Hepatocyte (in vitro differentiated cells): ENCODE measurements around the gene RNF39. TPM values are rescaled to one million over a fixed set of nuclear protein-coding genes. Genes with fewer than 3 reads are reported as not detected.

Source experiments
- DNase-seq: peaks from one replicate; pipeline ENCODE4 v3.0.0-alpha.2; 2016; ENCODE audit warnings: low spot score
- H2AFZ ChIP-seq: fragments of 200-600 bp; sonication (generic); 2 replicates; pipeline ENCODE4 v1.6.0; 2016; ENCODE audit warnings: antibody characterized with exemption, mild to moderate bottlenecking
- H3K27ac ChIP-seq: fragments of 200-600 bp; sonication (generic); 2 replicates; pipeline ENCODE4 v1.5.1; 2016; ENCODE audit warnings: mild to moderate bottlenecking
- H3K27me3 ChIP-seq: fragments of 200-600 bp; sonication (generic); 2 replicates; pipeline ENCODE4 v1.6.1; 2016
- H3K36me3 ChIP-seq: fragments of 200-600 bp; sonication (generic); replicated peaks from 2 replicates; pipeline ENCODE4 v1.5.1; 2016; ENCODE audit warnings: low read depth; ENCODE audit not compliant: insufficient read depth
- H3K4me1 ChIP-seq: fragments of 200-600 bp; sonication (generic); 2 replicates; pipeline ENCODE4 v1.5.1; 2016; ENCODE audit warnings: mild to moderate bottlenecking, moderate library complexity; ENCODE audit not compliant: insufficient read depth
- H3K4me2 ChIP-seq: fragments of 200-600 bp; sonication (generic); 2 replicates; pipeline ENCODE4 v1.6.0; 2016
- H3K4me3 ChIP-seq: fragments of 200-600 bp; sonication (generic); 2 replicates; pipeline ENCODE4 v1.5.1; 2016; ENCODE audit warnings: mild to moderate bottlenecking
- H3K79me2 ChIP-seq: fragments of 200-600 bp; sonication (generic); 2 replicates; pipeline ENCODE4 v1.6.0; 2017; ENCODE audit warnings: mild to moderate bottlenecking
- H3K9me2 ChIP-seq: fragments of 200-600 bp; sonication (generic); replicated peaks from 2 replicates; pipeline ENCODE4 v1.6.0; 2017; ENCODE audit warnings: mild to moderate bottlenecking; ENCODE audit not compliant: insufficient read depth
- H3K9me3 ChIP-seq: fragments of 200-600 bp; sonication (generic); 2 replicates; pipeline ENCODE4 v1.5.1; 2016; ENCODE audit warnings: low read depth, mild to moderate bottlenecking
- H4K20me1 ChIP-seq: fragments of 200-600 bp; sonication (generic); 2 replicates; pipeline ENCODE4 v1.6.0; 2016; ENCODE audit warnings: mild to moderate bottlenecking; ENCODE audit not compliant: insufficient read depth, poor library complexity, severe bottlenecking
- CTCF ChIP-seq: fragments of 200-600 bp; sonication (generic); IDR thresholded peaks from 2 replicates; pipeline ENCODE4 v1.5.1; 2016; ENCODE audit warnings: antibody characterized with exemption, mild to moderate bottlenecking; ENCODE audit not compliant: poor library complexity
- EZH2 ChIP-seq: fragments of 200-600 bp; sonication (generic); IDR thresholded peaks from 2 replicates; pipeline ENCODE4 v1.6.1; 2016; ENCODE audit warnings: antibody characterized with exemption, mild to moderate bottlenecking, borderline replicate concordance
- EZH2phosphoT487 ChIP-seq: fragments of 200-600 bp; sonication (generic); IDR thresholded peaks from one replicate; pipeline ENCODE4 v1.6.1; 2018; ENCODE audit warnings: antibody characterized with exemption, mild to moderate bottlenecking, low read depth, moderate library complexity; ENCODE audit not compliant: unreplicated experiment, severe bottlenecking
- WGBS: methylation state at CpG from one replicate; pipeline ENCODE4 v1.1.6; 2016; ENCODE audit warnings: low lambda C conversion rate; ENCODE audit errors: missing lambda C conversion rate; 5-methylcytosine and 5-hydroxymethylcytosine counted together
- polyA plus RNA-seq: library from polyadenylated mRNA; unstranded; fragments of >200 nt; fragmentation: Nextera tagmentation; extraction: Ambion mirVana; gene quantifications from 2 replicates; pipeline ENCODE4 v1.2.1, GENCODE V29; 2016
- total RNA-seq: library from RNA; depleted of rRNA; stranded (reverse); fragments of >200 nt; gene quantifications from 2 replicates; pipeline ENCODE4 v1.2.3, GENCODE V29; 2014

Gene RNF39
- total and polyA plus RNA-seq, 2 experiments from 2014 or later, result 0.73 to 3.3 TPM

DNA sequence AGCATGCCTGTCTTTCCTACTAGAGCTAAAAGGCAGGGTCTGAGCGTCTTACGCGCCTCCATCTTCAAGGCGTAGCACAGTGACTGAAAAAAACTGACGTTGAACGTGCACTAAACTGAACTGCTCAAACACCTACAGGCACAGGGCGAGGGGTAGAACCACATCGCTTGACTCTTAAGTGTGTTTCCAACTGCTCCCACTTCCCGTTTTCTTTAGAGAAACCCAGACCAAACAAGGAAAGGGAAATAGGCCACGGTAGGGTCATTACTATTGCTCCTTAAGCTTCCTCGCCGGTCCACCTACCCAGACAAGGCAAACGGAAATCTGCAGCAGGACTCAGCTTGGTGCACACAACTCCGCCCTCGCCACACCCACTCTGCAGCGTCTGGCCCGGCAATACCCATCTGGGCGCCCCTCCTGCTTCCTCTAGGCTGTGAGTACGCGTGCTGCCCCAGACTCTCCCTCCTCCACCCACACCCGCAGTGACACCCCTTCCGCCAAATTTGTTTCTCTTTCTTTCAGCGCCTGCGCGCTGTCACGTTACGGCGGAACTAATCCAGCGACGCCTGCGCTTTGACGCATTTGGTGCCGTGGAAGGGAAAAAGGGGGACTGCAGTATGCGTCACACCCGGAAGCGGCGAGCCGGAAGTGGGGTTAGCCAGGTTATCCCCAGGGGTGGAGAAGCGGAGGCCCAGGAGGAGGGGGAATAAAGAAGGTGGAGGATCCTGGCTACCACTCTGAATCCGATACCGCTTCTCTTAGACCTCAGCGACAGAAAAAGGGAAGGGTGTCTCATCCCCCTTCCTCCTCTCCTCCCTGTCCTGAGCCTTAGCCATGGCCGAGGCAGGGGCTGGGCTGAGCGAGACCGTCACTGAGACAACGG is 8.8 kb downstream of the RNF39 start, which contains the start of gene PPP1R11:
PPP1R11 (plus strand) TSS at position 622 of the 883 bp plus-strand sequence; CDS start at position 835, 213 bp downstream.
- Histone ChIP-seq H3K4me3 (peak within 1 kb of the TSS; percentile 42), H3K27me3 (peaks cover 23% of the 10 kb centered on the region), H4K20me1 (no peaks in the 10 kb centered on the region), H3K9me2 (no peaks in the 10 kb centered on the region), H2AFZ (peak within 1 kb of the TSS; percentile 64), H3K4me1 (peaks cover 19% of the 10 kb centered on the region), H3K9me3 (no peaks in the 10 kb centered on the region), H3K36me3 (no peaks in the 10 kb centered on the region), H3K27ac (peak within 1 kb of the TSS; percentile 89), H3K4me2 (peak within 1 kb of the TSS; percentile 86), H3K79me2 (peaks cover 41% of the 10 kb centered on the region)
- DNase-seq, result peak; percentile 99
- 2% methylated on average over 46 of the region's 46 CpGs for WGBS
- TF ChIP-seq EZH2 (no peak), CTCF (no peak), EZH2phosphoT487 (no peak)

DNA sequence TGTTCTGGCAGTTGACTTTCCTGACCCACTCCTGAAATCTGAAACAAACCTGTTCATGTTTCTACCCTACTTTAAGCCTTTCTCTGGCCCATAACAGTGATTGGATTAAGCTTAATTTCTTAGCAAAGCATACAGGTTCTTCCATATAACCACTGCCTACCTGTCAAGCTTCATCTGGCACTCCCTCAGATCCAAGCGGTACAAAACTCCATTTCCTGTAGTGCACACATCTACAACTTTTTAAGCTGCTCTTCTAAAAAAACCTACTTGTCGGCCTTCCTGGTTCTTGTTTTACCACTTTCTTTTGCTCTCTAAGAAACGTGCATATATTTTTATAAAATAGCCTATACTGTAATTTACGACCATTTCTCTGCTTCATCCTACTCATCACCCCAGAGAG is 9.5 kb downstream of the RNF39 start:
- H3K79me2 ChIP-seq, result peaks cover 41% of the 10 kb centered on the region
- peaks cover 16% of the 10 kb centered on the region for H3K27me3 ChIP-seq
- no peaks in the 10 kb centered on the region for H3K9me3 ChIP-seq
- peak overlapping the region; percentile 27 for H3K4me3 ChIP-seq
- DNase-seq, result no peak
- H3K4me1 ChIP-seq, result peaks cover 15% of the 10 kb centered on the region
- peak overlapping the region; percentile 76 for H3K4me2 ChIP-seq
- H3K9me2 ChIP-seq, result no peaks in the 10 kb centered on the region
- H3K27ac ChIP-seq, result peak overlapping the region; percentile 89
- H3K36me3 ChIP-seq, result no peaks in the 10 kb centered on the region
- WGBS, result 37% methylated on average over 4 of the region's 4 CpGs
- TF ChIP-seq EZH2, result no peak
- TF ChIP-seq CTCF, result no peak
- no peak for TF ChIP-seq EZH2phosphoT487
- H2AFZ ChIP-seq, result peak overlapping the region; percentile 64
- no peaks in the 10 kb centered on the region for H4K20me1 ChIP-seq

- Histone ChIP-seq H3K27me3 (no peaks in the 10 kb centered on the region), H3K36me3 (no peaks in the 10 kb centered on the region), H3K4me1 (peaks cover 14% of the 10 kb centered on the region), H4K20me1 (no peaks in the 10 kb centered on the region), H3K27ac (no peak overlapping the region), H3K4me3 (no peak overlapping the region), H3K79me2 (peaks cover 42% of the 10 kb centered on the region), H3K9me2 (no peaks in the 10 kb centered on the region), H3K9me3 (no peaks in the 10 kb centered on the region), H3K4me2 (peak overlapping the region; percentile 90), H2AFZ (no peak overlapping the region)
- WGBS, result 94% methylated on average over 2 of the region's 2 CpGs
- DNase-seq, result no peak
- TF ChIP-seq EZH2phosphoT487 (no peak), EZH2 (no peak), CTCF (no peak)
These were observed 12.3 kb downstream of the RNF39 start for GRCh38 chr6:30063315-30063714.
